Natural killer cell (primary cell): ENCODE data around the gene SLC25A44. TPM values are rescaled to one million over a fixed set of nuclear protein-coding genes. Genes with fewer than 3 reads are reported as not detected.

Experiments
- ATAC-seq, 3 donors: fragments of 150-1000 bp in 2 of 3; fragments of 200-7000 bp in 1 of 3; cut with Tn5 transposase; 1 replicate in 1 of 3; 2 replicates in 2 of 3; pipeline ENCODE4 v1.10.0; 2021; ENCODE audit warnings: mild to moderate bottlenecking in 2 of 3, moderate library complexity in 2 of 3
- DNase-seq, 2 donors: peaks; one replicate each; pipeline versions ENCODE4 v3.0.0 to v3.0.0-alpha.2; 2013 to 2021; ENCODE audit warnings: mixed read lengths in 1 of 2
- H3K27ac ChIP-seq: one replicate; pipeline ENCODE4 v1.5.1; 2013; ENCODE audit warnings: mild to moderate bottlenecking, low read length
- H3K27me3 ChIP-seq: one replicate; pipeline ENCODE4 v1.6.1; 2013; ENCODE audit warnings: low read length; ENCODE audit not compliant: control insufficient read depth, insufficient read depth
- H3K36me3 ChIP-seq: one replicate; pipeline ENCODE4 v1.6.1; 2013; ENCODE audit warnings: low read length; ENCODE audit not compliant: control insufficient read depth, insufficient read depth
- H3K4me1 ChIP-seq: one replicate; pipeline ENCODE4 v1.6.1; 2013; ENCODE audit warnings: low read length; ENCODE audit not compliant: control insufficient read depth, insufficient read depth
- H3K4me3 ChIP-seq: one replicate; pipeline ENCODE4 v1.5.1; 2013; ENCODE audit warnings: low read length
- H3K9me3 ChIP-seq: one replicate; pipeline ENCODE4 v1.6.1; 2013; ENCODE audit warnings: low read length; ENCODE audit not compliant: control insufficient read depth, insufficient read depth
- H3K27ac Mint-ChIP-seq, 2 donors: one replicate each; pipeline ENCODE4 v1.8.0; 2022; ENCODE audit warnings: mild to moderate bottlenecking in 2 of 2, mixed read lengths in 2 of 2, moderate library complexity in 1 of 2
- H3K27me3 Mint-ChIP-seq, 2 donors: one replicate each; pipeline ENCODE4 v1.8.0; 2022; ENCODE audit warnings: low read depth in 2 of 2, mixed read lengths in 2 of 2
- H3K36me3 Mint-ChIP-seq: one replicate; pipeline ENCODE4 v1.8.0; 2022; ENCODE audit warnings: mixed read lengths
- H3K4me1 Mint-ChIP-seq, 2 donors: one replicate each; pipeline ENCODE4 v1.8.0; 2022; ENCODE audit warnings: mixed read lengths in 2 of 2
- H3K4me3 Mint-ChIP-seq: one replicate; pipeline ENCODE4 v1.8.0; 2022; ENCODE audit warnings: mild to moderate bottlenecking, moderate library complexity, mixed read lengths
- H3K9me3 Mint-ChIP-seq, 2 donors: one replicate each; pipeline ENCODE4 v1.8.0; 2022; ENCODE audit warnings: mixed read lengths in 2 of 2
- CTCF ChIP-seq: fragments of 200-600 bp; IDR thresholded peaks from one replicate; pipeline ENCODE4 v1.8.0; 2022; ENCODE audit warnings: antibody characterized with exemption
- WGBS: methylation state at CpG from one replicate; pipeline ENCODE4 v1.1.7; 2013; ENCODE audit warnings: missing lambda C conversion rate; ENCODE audit not compliant: insufficient coverage; 5-methylcytosine and 5-hydroxymethylcytosine counted together
- intact Hi-C: fragments of 100-400 bp; cut with micrococcal nuclease; formaldehyde crosslinking; loops from one replicate; pipeline ENCODE4 v1.14.2; 2022
- total RNA-seq, 4 donors: library from RNA; stranded (reverse); fragments of 120-200 nt in 1 of 4; gene quantifications; one replicate each; pipeline versions ENCODE4 v1.2.3 to v1.2.4, GENCODE V29; 2013 to 2022

SLC25A44 gene
- total RNA-seq, 3 donors from 2014 or later (not counting 1 experiment from before 2014, with no cell fraction given) = 17.1 to 49.2 (median 22.0) TPM

- Mint-ChIP-seq H3K9me3 (no peaks in the 10 kb centered on the region), H3K27me3 (no peaks in the 10 kb centered on the region), H3K27ac (peak overlapping the region; percentile 32 to 65), H3K36me3 (peaks cover 11% of the 10 kb centered on the region), H3K4me1 (peaks cover 21 to 30% of the 10 kb centered on the region in 2 donors), H3K4me3 (peak overlapping the region; percentile 33)
- Histone ChIP-seq H3K36me3 (peaks cover 18% of the 10 kb centered on the region), H3K27ac (peak overlapping the region; percentile 0), H3K4me1 (peaks cover 18% of the 10 kb centered on the region), H3K4me3 (no peak overlapping the region), H3K9me3 (no peaks in the 10 kb centered on the region), H3K27me3 (no peaks in the 10 kb centered on the region)
- intact Hi-C loops = no loop called here
- DNase-seq = peak in 1 of 2 donors; percentile 61
- TF ChIP-seq CTCF = no peak
- ATAC-seq = no peak
- WGBS = 21% methylated on average over 2 of the region's 2 CpGs
Observed at GRCh38 chr1:156217871-156218270, 24.0 kb downstream of the SLC25A44 start.

- Histone ChIP-seq H3K4me3 (no peak overlapping the region), H3K4me1 (peaks cover 5% of the 10 kb centered on the region), H3K9me3 (no peaks in the 10 kb centered on the region), H3K27me3 (no peaks in the 10 kb centered on the region), H3K36me3 (peaks cover 26% of the 10 kb centered on the region), H3K27ac (no peak overlapping the region)
- Mint-ChIP-seq H3K9me3 (no peaks in the 10 kb centered on the region), H3K4me3 (no peak overlapping the region), H3K27ac (no peak overlapping the region), H3K27me3 (no peaks in the 10 kb centered on the region), H3K4me1 (peaks cover 8 to 24% of the 10 kb centered on the region in 2 donors), H3K36me3 (peaks cover 11% of the 10 kb centered on the region)
- ATAC-seq (no peak), DNase-seq (no peak)
- 97% methylated on average over 6 of the region's 9 CpGs for WGBS
- no peak for TF ChIP-seq CTCF
- intact Hi-C loops = no loop called here
Observed at GRCh38 chr1:156220226-156220625, 26.3 kb downstream of the SLC25A44 start.

- no peak for ATAC-seq
- DNase-seq = no peak
- WGBS = 91% methylated on average over 12 of the region's 13 CpGs
- peaks cover 11% of the 10 kb centered on the region for H3K36me3 Mint-ChIP-seq
- Histone ChIP-seq H3K9me3 (no peaks in the 10 kb centered on the region), H3K4me1 (peaks cover 8% of the 10 kb centered on the region), H3K27me3 (no peaks in the 10 kb centered on the region), H3K36me3 (peaks cover 29% of the 10 kb centered on the region), H3K4me3 (no peak overlapping the region), H3K27ac (no peak overlapping the region)
- no peak for TF ChIP-seq CTCF
- H3K4me1 Mint-ChIP-seq = peaks cover 8 to 32% of the 10 kb centered on the region in 2 donors
- intact Hi-C loops = no loop called here
- no peaks in the 10 kb centered on the region for H3K9me3 Mint-ChIP-seq
- no peak overlapping the region for H3K4me3 Mint-ChIP-seq
- H3K27me3 Mint-ChIP-seq = no peaks in the 10 kb centered on the region
- no peak overlapping the region for H3K27ac Mint-ChIP-seq
Observed at GRCh38 chr1:156221986-156222692, 28.2 kb downstream of the SLC25A44 start.

GRCh38 chr1:156225677-156226014, 31.7 kb downstream of the SLC25A44 start:
- H3K9me3 ChIP-seq = no peaks in the 10 kb centered on the region
- Mint-ChIP-seq H3K4me1 (peaks cover 0 to 19% of the 10 kb centered on the region in 2 donors), H3K4me3 (no peak overlapping the region), H3K27me3 (no peaks in the 10 kb centered on the region), H3K27ac (peak overlapping the region in 1 of 2 donors; percentile 23), H3K36me3 (peaks cover 11% of the 10 kb centered on the region), H3K9me3 (no peaks in the 10 kb centered on the region)
- DNase-seq (no peak), ATAC-seq (no peak)
- no peak overlapping the region for H3K4me3 ChIP-seq
- no peak overlapping the region for H3K27ac ChIP-seq
- WGBS = 10% methylated on average over 2 of the region's 2 CpGs
- intact Hi-C loops = loop anchor here (1.0 kb wide), 2 partner anchors 79 to 135 kb away; no protein-coding TSS in a partner anchor
- peaks cover 4% of the 10 kb centered on the region for H3K4me1 ChIP-seq
- no peaks in the 10 kb centered on the region for H3K27me3 ChIP-seq
- peak; percentile 20 for TF ChIP-seq CTCF
- H3K36me3 ChIP-seq = peaks cover 33% of the 10 kb centered on the region
